ENCODE data around the gene MUC6.

MUC6 gene

GRCh38 chr11:1072116-1072820 is 35.8 kb upstream of the MUC6 start:
- no peak for TF ChIP-seq CTCF (conservative IDR thresholded peaks at IDR 0.05; ENCODE audit: low read length)
- no peak overlapping the region for H3K4me3 ChIP-seq (ENCODE audit: low read length)
- peak; percentile 33 for DNase-seq (ENCODE audit: low read depth)

DNA sequence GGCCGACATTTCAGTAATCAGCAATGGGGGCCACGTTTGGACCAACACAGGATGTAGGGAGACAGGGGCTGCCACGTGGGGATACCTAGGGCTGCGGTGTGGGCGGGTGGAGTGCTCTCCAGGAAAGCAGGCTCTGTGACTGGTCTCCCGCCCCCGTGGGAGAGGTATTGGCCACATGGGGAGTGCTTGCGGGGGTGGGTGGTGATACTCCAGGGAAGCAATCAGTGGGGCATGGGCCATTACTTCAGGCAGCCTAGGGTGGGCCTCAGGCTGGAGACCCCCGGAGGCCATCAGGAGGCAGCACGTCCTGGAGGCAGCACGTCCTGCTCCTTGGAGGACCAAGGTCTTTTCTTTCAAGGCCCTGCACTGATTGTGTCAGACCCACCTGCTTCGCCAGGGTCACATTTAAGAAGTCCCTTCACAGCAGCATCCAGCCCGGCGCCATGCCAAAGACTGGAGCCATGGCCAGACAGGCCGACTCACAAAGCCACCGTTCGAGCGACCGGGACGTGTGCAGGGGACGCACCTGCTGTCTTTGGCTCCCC is 35.1 kb upstream of the MUC6 start:
- no peak for DNase-seq (ENCODE audit: low read depth)

DNA sequence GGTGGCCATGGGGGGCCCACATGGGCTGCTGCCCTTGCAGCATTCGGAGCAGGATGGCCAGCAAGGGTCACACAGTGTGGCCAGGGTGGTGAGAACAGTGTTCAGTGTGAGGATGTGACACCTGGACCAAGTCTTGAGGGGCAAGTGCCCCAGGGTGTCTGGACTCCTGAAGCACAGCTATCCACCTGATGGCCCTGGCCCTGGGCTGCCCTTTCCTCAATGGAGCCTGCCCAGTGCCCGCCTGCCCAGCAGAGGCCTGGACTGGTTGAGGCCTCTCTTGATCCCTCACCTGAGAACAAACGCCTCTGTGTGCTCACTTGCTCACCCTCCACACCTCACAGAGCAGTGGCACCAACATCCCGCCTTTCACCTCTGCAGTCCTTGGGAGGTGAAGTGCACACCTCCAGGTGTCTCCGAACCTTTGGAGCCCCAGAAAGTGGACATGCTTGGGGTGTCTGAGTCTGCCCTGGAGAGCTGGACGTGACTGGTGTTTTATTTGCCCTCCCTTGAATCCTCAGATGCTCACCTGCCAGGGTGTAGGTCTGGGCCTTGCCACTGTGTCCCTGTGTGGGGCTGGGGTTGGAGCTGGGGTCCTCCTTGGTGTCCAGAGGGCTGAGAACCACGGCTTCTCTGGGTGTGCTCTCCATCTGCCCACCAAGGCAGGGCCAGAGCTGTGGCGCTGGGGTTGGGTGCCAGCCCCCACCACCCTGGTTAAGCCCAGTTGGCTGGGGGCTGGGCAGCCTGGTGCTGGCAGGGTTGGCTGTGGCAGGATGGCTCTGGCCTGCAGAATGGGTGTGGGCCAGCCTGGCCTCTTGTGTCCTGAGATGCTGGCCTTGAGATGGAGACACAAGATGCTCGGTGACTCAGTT is 34.3 kb upstream of the MUC6 start:
- H3K4me3 ChIP-seq (ENCODE audit: low read length): no peak overlapping the region
- no peak for DNase-seq (ENCODE audit: low read depth)
- no peak for TF ChIP-seq CTCF (conservative IDR thresholded peaks at IDR 0.05; ENCODE audit: low read length)

More for the DNA sequence above, 35.1 kb upstream of the MUC6 start:
- no peak overlapping the region for H3K4me3 ChIP-seq (ENCODE audit: low read length)
- TF ChIP-seq CTCF (conservative IDR thresholded peaks at IDR 0.05; ENCODE audit: low read length): no peak

- DNase-seq (ENCODE audit: low read depth): no peak
- H3K4me3 ChIP-seq (ENCODE audit: low read length): no peak overlapping the region
- no peak for TF ChIP-seq CTCF (conservative IDR thresholded peaks at IDR 0.05; ENCODE audit: low read length)
Observed at GRCh38 chr11:1069740-1070139, 33.2 kb upstream of the MUC6 start.

- H3K4me3 ChIP-seq (ENCODE audit: low read length): no peak overlapping the region
- no peak for DNase-seq (ENCODE audit: low read depth)
- TF ChIP-seq CTCF (conservative IDR thresholded peaks at IDR 0.05; ENCODE audit: low read length): no peak
Observed at GRCh38 chr11:1067812-1068496, 31.4 kb upstream of the MUC6 start.

- no peak for TF ChIP-seq CTCF (conservative IDR thresholded peaks at IDR 0.05; ENCODE audit: low read length)
- DNase-seq (ENCODE audit: low read depth): no peak
- no peak overlapping the region for H3K4me3 ChIP-seq (ENCODE audit: low read length)
Observed at GRCh38 chr11:1064167-1064566, 27.6 kb upstream of the MUC6 start.

Measured in AG10803 (cell line).